HPDE6-E6E7 (cell line): ENCODE results near the gene FRAT2.
"Not testable (repeated sequence)": the region's sequence is repeated elsewhere in the genome, so short reads cannot be mapped to it uniquely, and the experiment has no call there.

Experiments used
- DNase-seq: peaks from one replicate; pipeline ENCODE4 v3.0.0; 2011; ENCODE audit warnings: missing footprints; ENCODE audit errors: extremely low spot score

Gene FRAT2

DNA sequence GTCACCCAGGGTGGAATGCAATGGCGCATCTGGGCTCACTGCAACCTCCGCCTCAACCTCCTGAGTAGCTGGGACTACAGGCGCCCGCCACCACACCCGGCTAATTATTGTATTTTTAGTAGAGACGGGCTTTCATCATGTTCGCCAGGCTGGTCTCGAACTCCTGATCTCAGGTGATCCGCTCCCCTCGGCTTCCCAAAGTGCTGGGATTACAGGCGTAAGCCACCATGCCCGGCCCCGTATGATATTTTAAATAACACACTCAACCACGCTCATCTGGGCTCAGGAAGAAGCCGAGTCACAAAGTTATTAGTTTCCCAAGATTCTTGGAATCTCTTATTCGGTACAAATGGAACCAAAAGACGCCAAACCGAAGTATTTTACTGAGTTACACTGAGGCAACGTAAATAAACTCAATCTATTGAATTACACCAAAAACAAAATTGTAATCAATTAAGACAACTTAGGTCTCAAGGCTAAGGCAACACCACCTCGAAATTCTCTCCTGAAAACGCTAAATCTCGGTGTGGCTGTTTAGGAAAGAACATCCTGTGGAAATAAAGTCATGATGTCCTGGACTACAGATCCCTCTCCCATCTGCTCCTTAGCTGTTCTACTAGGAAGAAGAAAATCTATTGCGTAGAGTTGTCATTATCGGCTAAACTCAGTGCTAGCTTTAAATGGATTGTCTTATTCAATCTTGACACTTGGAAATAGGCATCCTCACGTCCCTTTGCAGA, 43.0 kb downstream of the FRAT2 start:
- DNase-seq, result no peak

DNA sequence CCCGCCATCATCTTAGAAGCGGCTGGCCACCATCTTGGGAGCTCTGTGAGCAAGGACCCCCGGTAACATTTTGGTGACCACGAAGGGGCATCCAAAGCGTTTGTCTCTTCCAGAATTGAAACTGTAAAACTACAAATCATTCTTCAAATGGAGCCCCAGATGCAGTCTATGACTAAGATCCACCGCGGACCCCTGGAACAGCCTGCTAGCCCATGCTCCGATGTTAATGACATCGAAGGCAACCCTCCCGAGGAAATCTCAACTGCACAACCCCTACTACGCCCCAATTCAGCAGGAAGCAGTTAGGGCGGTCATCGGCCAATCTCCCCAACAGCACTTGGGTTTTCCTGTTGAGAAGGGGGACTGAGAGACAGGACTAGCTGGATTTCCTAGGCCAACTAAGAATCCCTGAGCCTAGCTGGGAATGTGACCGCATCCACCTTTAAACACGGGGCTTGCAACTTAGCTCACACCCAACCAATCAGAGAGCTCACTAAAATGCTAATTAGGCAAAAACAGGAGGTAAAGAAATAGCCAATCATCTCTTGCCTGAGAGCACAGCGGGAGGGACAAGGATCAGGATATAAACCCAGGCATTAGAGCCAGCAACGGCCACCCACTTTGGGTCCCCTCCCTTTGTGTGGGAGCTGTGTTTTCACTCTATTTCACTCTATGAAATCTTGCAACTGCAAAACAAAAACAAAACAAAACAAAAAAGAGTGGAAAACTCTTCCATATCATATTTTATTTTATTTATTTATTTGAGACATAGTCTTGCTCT, 43.8 kb downstream of the FRAT2 start:
- DNase-seq, result not testable (repeated sequence)

DNA sequence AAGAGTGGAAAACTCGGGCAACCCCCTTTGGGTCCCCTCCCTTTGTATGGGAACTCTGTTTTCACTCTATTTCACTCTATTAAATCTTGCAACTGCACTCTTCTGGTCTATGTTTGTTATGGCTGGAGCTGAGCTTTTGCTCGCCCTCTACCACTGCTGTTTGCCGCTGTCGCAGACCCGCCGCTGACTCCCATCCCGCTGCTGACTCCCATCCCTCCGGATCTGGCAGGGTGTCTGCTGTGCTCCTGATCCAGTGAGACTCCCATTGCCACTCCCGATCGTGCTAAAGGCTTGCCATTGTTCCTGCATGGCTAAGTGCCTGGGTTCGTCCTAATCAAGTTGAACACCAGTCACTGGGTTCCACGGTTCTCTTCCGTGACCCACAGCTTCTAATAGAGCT, 44.5 kb downstream of the FRAT2 start:
- DNase-seq, result not testable (repeated sequence)
